PC-9 (cell line): ENCODE data around the gene ERBB4.

ENCODE experiments used
- EZH2 ChIP-seq: fragments of 200-600 bp; sonication (generic); IDR thresholded peaks from 2 replicates; pipeline ENCODE4 v1.8.0; 2017; ENCODE audit warnings: antibody characterized with exemption, low read depth
- TF ChIP-seq, protein P1 (sequence below): fragments of 200-600 bp; sonication (generic); conservative IDR thresholded peaks from 2 replicates; pipeline ENCODE4 v1.6.1; 2017; ENCODE audit warnings: mixed run types, antibody characterized with exemption, mild to moderate bottlenecking, moderate library complexity

DNA sequence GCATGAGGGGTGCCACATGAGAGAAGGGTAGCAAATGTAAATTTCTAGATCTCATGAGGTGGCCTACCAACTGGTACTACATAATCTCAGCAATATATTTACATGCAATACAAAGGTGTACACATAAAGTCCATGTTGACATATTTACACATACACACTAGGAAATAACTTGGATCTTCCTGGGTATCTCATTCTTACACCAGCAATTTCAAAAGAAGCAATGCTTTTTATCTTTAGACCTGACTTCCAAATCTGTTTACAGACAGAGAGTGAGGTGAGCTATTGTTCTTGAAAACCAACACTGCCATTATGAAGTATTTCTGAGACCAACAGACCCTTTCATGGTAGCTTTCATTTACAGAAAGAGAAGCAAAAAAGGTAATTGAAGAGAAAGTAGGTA, 184.2 kb downstream of the ERBB4 start:
- TF ChIP-seq, protein P1, sequence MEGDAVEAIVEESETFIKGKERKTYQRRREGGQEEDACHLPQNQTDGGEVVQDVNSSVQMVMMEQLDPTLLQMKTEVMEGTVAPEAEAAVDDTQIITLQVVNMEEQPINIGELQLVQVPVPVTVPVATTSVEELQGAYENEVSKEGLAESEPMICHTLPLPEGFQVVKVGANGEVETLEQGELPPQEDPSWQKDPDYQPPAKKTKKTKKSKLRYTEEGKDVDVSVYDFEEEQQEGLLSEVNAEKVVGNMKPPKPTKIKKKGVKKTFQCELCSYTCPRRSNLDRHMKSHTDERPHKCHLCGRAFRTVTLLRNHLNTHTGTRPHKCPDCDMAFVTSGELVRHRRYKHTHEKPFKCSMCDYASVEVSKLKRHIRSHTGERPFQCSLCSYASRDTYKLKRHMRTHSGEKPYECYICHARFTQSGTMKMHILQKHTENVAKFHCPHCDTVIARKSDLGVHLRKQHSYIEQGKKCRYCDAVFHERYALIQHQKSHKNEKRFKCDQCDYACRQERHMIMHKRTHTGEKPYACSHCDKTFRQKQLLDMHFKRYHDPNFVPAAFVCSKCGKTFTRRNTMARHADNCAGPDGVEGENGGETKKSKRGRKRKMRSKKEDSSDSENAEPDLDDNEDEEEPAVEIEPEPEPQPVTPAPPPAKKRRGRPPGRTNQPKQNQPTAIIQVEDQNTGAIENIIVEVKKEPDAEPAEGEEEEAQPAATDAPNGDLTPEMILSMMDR: no peak
- no peak for TF ChIP-seq EZH2
